ENCODE results near the gene LIF.

The LIF gene

DNA sequence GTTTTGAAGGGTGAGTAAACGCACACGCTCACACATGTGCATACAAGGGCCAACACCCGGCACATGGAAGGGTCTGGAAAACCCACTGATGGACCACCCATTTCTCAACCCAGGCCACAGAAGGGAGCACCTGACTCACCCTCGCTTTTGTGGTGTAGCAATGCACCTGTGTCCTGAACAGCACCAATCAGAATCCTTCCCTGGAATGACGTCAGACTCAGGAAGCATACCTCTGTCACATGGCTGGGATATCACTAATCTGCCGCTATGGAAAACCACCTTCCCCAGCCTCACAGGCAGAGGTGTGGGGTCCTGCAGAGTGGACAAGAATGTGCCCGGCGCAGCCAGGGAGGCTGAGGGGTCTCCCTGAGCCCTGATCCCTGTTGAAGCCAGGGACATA, 29.1 kb upstream of the LIF start:
- TF ChIP-seq, protein P1, sequence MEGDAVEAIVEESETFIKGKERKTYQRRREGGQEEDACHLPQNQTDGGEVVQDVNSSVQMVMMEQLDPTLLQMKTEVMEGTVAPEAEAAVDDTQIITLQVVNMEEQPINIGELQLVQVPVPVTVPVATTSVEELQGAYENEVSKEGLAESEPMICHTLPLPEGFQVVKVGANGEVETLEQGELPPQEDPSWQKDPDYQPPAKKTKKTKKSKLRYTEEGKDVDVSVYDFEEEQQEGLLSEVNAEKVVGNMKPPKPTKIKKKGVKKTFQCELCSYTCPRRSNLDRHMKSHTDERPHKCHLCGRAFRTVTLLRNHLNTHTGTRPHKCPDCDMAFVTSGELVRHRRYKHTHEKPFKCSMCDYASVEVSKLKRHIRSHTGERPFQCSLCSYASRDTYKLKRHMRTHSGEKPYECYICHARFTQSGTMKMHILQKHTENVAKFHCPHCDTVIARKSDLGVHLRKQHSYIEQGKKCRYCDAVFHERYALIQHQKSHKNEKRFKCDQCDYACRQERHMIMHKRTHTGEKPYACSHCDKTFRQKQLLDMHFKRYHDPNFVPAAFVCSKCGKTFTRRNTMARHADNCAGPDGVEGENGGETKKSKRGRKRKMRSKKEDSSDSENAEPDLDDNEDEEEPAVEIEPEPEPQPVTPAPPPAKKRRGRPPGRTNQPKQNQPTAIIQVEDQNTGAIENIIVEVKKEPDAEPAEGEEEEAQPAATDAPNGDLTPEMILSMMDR (IDR thresholded peaks at IDR 0.05; ENCODE audit: insufficient read depth, low read length, poor library complexity, severe bottlenecking) = no peak
- Histone ChIP-seq H3K27me3 (replicated peaks; ENCODE audit: control insufficient read depth, insufficient read depth, low read length) (no peaks in the 10 kb centered on the region; the same call in 1 of the 2 replicates), H3K4me3 (replicated peaks; ENCODE audit: low read depth, low read length) (no peak overlapping the region), H3K36me3 (ENCODE audit: control insufficient read depth, insufficient read depth, low read length) (no peaks in the 10 kb centered on the region; the same call in none of the 2 replicates)
- DNase-seq (ENCODE audit: extremely low read depth, insufficient read length) = no peak

DNA sequence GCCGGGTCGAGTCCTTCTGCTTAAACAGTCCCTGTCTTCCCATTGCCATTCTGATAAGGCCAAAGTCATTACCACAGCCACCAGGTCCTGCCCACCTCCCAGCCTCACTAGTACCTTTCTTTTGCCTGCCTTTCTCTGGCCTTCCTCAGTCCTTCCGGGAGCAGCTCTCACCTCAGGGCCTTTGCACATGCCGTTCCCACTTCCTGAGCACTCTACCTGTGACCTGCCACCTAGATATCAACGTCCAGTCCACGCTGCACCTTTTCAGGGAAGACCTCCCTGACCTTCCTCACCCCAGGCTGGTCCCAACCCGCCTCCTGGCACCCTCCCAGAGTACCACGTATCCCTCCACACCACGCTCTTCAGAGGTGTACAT, 27.9 kb upstream of the LIF start:
- no peaks in the 10 kb centered on the region; the same call in none of the 2 replicates for H3K36me3 ChIP-seq (ENCODE audit: control insufficient read depth, insufficient read depth, low read length)
- no peak for DNase-seq (ENCODE audit: extremely low read depth, insufficient read length)
- TF ChIP-seq, protein P1 (IDR thresholded peaks at IDR 0.05; ENCODE audit: insufficient read depth, low read length, poor library complexity, severe bottlenecking) = no peak
- H3K4me3 ChIP-seq (replicated peaks; ENCODE audit: low read depth, low read length) = no peak overlapping the region
- H3K27me3 ChIP-seq (replicated peaks; ENCODE audit: control insufficient read depth, insufficient read depth, low read length) = no peaks in the 10 kb centered on the region; the same call in 1 of the 2 replicates

DNA sequence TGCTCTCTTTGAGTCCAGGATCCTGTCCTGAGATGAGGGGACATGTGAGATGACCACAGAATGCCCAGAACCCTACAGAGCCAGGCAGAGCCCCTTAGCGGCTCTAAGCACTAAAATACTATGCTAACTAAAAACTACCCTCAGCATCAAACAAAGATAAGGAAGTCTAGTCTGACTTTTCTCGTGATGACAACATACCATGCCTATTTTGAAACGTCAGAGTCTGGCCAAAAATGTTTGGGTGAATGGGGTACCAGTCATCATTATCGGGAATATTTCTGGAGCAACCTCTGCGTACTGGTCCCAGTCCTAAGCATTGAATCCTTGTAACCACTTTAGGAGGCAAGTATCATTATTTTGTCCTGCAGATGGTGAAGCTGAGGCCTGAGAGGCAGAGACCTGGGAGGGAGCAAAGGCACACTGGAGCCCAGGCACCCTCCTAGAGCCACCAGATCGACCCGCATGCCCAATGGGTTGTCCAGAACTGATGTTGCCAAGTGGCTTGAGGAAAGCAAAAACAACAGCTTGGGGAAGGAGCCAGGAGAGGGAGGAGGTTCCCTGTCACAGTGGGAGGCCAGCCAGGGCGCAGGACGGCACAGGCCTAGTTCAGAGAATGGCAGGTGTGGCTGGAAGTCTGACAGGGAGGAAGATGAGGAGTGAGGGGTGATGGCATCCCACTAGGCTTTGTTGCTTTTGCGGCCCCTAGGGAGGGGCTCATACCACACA, 27.3 kb upstream of the LIF start:
- no peak for DNase-seq (ENCODE audit: extremely low read depth, insufficient read length)
- TF ChIP-seq, protein P1 (IDR thresholded peaks at IDR 0.05; ENCODE audit: insufficient read depth, low read length, poor library complexity, severe bottlenecking) = no peak
- no peak overlapping the region for H3K4me3 ChIP-seq (replicated peaks; ENCODE audit: low read depth, low read length)
- no peaks in the 10 kb centered on the region for H3K27me3 ChIP-seq (replicated peaks; ENCODE audit: control insufficient read depth, insufficient read depth, low read length)
- no peaks in the 10 kb centered on the region; the same call in none of the 2 replicates for H3K36me3 ChIP-seq (ENCODE audit: control insufficient read depth, insufficient read depth, low read length)

DNA sequence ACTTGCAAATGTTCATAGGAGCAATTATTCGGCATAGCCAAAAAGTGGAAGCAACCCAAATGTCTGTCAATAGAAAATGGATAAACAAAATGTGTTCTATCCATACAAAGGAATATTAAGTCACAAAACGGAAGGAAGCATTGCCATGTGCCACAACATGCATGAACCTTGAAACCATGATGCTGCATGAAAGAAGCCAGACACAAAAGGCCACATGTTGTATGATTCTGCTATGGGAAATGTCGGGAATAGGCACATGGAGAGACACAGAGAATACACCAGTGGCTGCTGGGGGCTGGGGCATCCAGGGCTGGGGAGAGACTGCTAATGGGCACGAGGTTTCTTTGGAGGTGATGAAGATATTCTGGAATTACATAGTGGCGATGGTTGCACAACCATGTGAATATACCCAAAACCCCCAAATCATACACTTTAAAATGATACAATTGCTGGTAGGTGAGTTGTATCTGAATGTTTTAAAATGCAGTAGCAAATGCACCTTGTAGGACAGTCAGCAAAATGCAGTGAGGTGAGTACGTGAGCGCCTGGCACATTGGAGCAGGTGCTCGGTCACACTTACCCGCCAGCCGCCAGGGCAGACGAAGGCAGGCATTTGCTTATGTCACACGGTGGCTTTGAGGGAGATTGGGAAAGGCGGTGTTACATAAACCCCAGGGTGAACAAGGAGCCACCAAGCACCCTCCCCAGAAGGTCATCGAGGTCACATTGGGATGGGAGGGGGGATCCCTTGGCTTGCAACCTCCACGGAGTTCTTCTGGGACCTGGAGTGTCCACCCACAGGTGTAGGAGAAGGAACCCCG, 26.4 kb upstream of the LIF start:
- DNase-seq (ENCODE audit: extremely low read depth, insufficient read length) = no peak
- Histone ChIP-seq H3K4me3 (replicated peaks; ENCODE audit: low read depth, low read length) (no peak overlapping the region), H3K36me3 (ENCODE audit: control insufficient read depth, insufficient read depth, low read length) (no peaks in the 10 kb centered on the region; the same call in none of the 2 replicates), H3K27me3 (replicated peaks; ENCODE audit: control insufficient read depth, insufficient read depth, low read length) (no peaks in the 10 kb centered on the region)
- TF ChIP-seq, protein P1 (IDR thresholded peaks at IDR 0.05; ENCODE audit: insufficient read depth, low read length, poor library complexity, severe bottlenecking) = no peak

DNA sequence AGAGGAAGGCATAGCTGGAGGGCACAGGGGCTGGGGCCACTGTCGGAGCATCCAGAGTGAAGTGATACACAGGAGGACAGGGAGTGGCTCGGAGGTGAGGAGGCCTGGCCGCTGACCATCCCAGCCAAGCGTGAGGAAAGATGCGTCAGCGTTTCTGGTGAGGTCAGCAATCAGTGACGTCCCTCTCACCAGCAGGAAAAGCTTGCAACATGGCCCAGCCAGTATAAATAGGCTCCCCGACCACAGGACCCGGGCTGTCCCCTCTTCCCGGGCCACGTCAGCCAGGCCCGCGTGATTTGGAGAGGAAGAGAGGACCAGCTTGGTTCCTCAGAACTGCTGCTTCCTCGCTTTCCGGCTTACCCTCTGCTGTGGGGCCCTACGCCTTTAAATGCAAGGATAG, 24.3 kb upstream of the LIF start:
- Histone ChIP-seq H3K27me3 (replicated peaks; ENCODE audit: control insufficient read depth, insufficient read depth, low read length) (no peaks in the 10 kb centered on the region), H3K4me3 (replicated peaks; ENCODE audit: low read depth, low read length) (no peak overlapping the region), H3K36me3 (ENCODE audit: control insufficient read depth, insufficient read depth, low read length) (no peaks in the 10 kb centered on the region; the same call in none of the 2 replicates)
- TF ChIP-seq, protein P1 (IDR thresholded peaks at IDR 0.05; ENCODE audit: insufficient read depth, low read length, poor library complexity, severe bottlenecking) = no peak
- no peak for DNase-seq (ENCODE audit: extremely low read depth, insufficient read length)
